ENCODE measurements around the gene RPL32. TPM values are rescaled to one million over a fixed set of nuclear protein-coding genes. Genes with fewer than 3 reads are reported as not detected.

Gene RPL32
- total RNA-seq, 1 experiment from 2014 or later = 2,021 TPM

DNA sequence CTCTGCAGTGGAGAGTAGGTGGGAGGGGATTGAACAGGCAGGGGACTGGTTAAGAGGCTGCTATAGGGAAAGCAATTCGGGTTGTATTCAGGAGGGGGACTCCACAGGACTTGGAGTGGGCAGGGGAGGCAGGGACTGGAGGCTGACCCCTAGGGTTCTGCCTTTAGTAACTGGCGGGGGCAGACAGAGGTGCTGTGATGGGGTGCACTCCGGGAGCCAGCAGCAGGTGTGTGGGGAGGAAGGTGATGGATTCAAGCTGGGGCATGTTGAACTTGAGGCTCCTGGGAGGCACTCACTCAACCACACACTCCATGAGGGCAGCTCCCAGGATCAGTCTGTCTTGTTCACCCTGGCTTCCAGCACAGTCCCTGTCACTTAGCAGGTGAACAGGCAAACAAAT is 32.4 kb downstream of the RPL32 start:
- Histone ChIP-seq H3K9me3 (ENCODE audit: control insufficient read depth, low read depth, low read length) (no peaks in the 10 kb centered on the region), H3K56ac (ENCODE audit: insufficient read length, low read depth, low read length) (no peak overlapping the region), H2BK5ac (ENCODE audit: insufficient read length, low read length) (no peak overlapping the region), H3K18ac (ENCODE audit: insufficient read length, low read depth, low read length) (no peak overlapping the region), H4K8ac (replicated peaks; ENCODE audit: insufficient read length, low read depth, low read length) (no peak overlapping the region), H3K23me2 (ENCODE audit: insufficient read length, low read depth, low read length, poor library complexity, severe bottlenecking) (peaks cover 4% of the 10 kb centered on the region), H2BK20ac (ENCODE audit: low read depth, low read length, poor library complexity, severe bottlenecking) (no peak overlapping the region), H3K4me2 (ENCODE audit: insufficient read depth, insufficient read length, low read length) (no peak overlapping the region), H3K4ac (ENCODE audit: low read depth, low read length) (no peak overlapping the region), H3K79me1 (ENCODE audit: insufficient read depth, low read depth, low read length, poor library complexity, severe bottlenecking) (no peaks in the 10 kb centered on the region), H3K23ac (ENCODE audit: insufficient read length, low read depth, low read length) (no peak overlapping the region), H4K20me1 (ENCODE audit: control insufficient read depth, insufficient read depth, insufficient read length) (no peaks in the 10 kb centered on the region), H3T11ph (ENCODE audit: low read length) (no peak overlapping the region), H3K14ac (ENCODE audit: insufficient read depth, low read length) (no peak overlapping the region), H3K4me1 (ENCODE audit: insufficient read depth, low read length) (no peaks in the 10 kb centered on the region), H3K79me2 (ENCODE audit: insufficient read depth, low read length) (no peaks in the 10 kb centered on the region), H4K91ac (ENCODE audit: insufficient read length, low read depth, low read length) (no peak overlapping the region), H2AK5ac (ENCODE audit: insufficient read length, low read length) (no peak overlapping the region), H3K27ac (ENCODE audit: insufficient read length, low read depth, low read length) (no peak overlapping the region), H3K9ac (ENCODE audit: extremely low read depth, insufficient read length, low read length) (no peak overlapping the region), H2BK12ac (ENCODE audit: insufficient read length, low read depth, low read length) (no peak overlapping the region), H3K27me3 (ENCODE audit: insufficient read depth, low read length) (no peaks in the 10 kb centered on the region), H2AFZ (ENCODE audit: low read length) (no peak overlapping the region), H2BK120ac (ENCODE audit: low read depth, low read length, poor library complexity, severe bottlenecking) (no peak overlapping the region), H4K5ac (ENCODE audit: insufficient read length, low read depth, low read length) (no peak overlapping the region), H2BK15ac (ENCODE audit: low read depth, low read length) (no peak overlapping the region)
- no peak for DNase-seq
- TF ChIP-seq, protein P1, sequence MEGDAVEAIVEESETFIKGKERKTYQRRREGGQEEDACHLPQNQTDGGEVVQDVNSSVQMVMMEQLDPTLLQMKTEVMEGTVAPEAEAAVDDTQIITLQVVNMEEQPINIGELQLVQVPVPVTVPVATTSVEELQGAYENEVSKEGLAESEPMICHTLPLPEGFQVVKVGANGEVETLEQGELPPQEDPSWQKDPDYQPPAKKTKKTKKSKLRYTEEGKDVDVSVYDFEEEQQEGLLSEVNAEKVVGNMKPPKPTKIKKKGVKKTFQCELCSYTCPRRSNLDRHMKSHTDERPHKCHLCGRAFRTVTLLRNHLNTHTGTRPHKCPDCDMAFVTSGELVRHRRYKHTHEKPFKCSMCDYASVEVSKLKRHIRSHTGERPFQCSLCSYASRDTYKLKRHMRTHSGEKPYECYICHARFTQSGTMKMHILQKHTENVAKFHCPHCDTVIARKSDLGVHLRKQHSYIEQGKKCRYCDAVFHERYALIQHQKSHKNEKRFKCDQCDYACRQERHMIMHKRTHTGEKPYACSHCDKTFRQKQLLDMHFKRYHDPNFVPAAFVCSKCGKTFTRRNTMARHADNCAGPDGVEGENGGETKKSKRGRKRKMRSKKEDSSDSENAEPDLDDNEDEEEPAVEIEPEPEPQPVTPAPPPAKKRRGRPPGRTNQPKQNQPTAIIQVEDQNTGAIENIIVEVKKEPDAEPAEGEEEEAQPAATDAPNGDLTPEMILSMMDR (conservative IDR thresholded peaks at IDR 0.05) = no peak
- Mint-ChIP-seq H3K4me1 (peaks cover 16 to 22% of the 10 kb centered on the region in 2 experiments), H3K27me3 (ENCODE audit: low read depth) (peaks cover 1% of the 10 kb centered on the region; the same call in 1 of the 2 replicates), H3K36me3 (ENCODE audit: insufficient read depth in 1 of 3, low read depth in 3 of 3) (peaks cover 4 to 18% (median 9%) of the 10 kb centered on the region in 3 experiments; a peak in 6 of 7 replicates), H3K9me3 (no peaks in the 10 kb centered on the region), H3K4me3 (peak overlapping the region; percentile 21 to 76), H3K27ac (peak overlapping the region in 2 of 3 experiments; percentile 56 to 74; a peak in 2 of 7 replicates)
- no CpG with 5 or more reads among the region's 3 CpGs for WGBS (ENCODE audit: extremely low coverage, insufficient read length, low lambda C conversion rate)
